PC-3 (cell line): ENCODE results near the gene INTS1. TPM values are rescaled to one million over a fixed set of nuclear protein-coding genes. Genes with fewer than 3 reads are reported as not detected.

Experiments
- ATAC-seq: fragments of 200-7000 bp; cut with Tn5 transposase; 2 replicates; pipeline ENCODE4 v1.9.1; 2020; ENCODE audit warnings: mild to moderate bottlenecking, moderate library complexity
- Bru-seq: library from RNA; stranded (reverse); fragments of 400-500 nt; gene quantifications from one replicate; lab custom pipeline; 2021; lab: Mats Ljungman, UMichigan
- BruChase-seq, 2 experiments: library from RNA; stranded (reverse); fragments of 400-500 nt; gene quantifications; one replicate each; lab custom pipeline; 2021; lab: Mats Ljungman, UMichigan
- BruUV-seq: library from RNA; stranded (reverse); fragments of 400-500 nt; replicated peaks from 2 replicates; lab custom pipeline; 2021; lab: Mats Ljungman, UMichigan
- CTCF ChIA-PET: fragments of 300-600 bp; sonication (Branson Sonifier 250); formaldehyde crosslinking; loops from one replicate; lab custom pipeline; 2022; ENCODE audit warnings: antibody characterized with exemption; lab: Charles Lee
- POLR2A ChIA-PET: fragments of 300-600 bp; sonication (Branson Sonifier 250); formaldehyde crosslinking; loops from one replicate; lab custom pipeline; 2022; ENCODE audit warnings: antibody characterized with exemption; ENCODE audit not compliant: unreplicated experiment; lab: Charles Lee
- DNase-seq: peaks from one replicate; pipeline ENCODE4 v3.0.0-alpha.2; 2015
- H2AFZ ChIP-seq: fragments of 300-600 bp; sonication (generic); 2 replicates; pipeline ENCODE4 v1.6.0; 2016; ENCODE audit warnings: antibody characterized with exemption, low read length
- H3F3A ChIP-seq: fragments of 300-600 bp; sonication (generic); one replicate; pipeline ENCODE4 v1.6.0; 2017; ENCODE audit warnings: antibody characterized with exemption, low read length, control low read depth, mild to moderate bottlenecking; ENCODE audit not compliant: unreplicated experiment
- H3K27ac ChIP-seq: fragments of 300-600 bp; sonication (generic); 2 replicates; pipeline ENCODE4 v1.5.1; 2016; ENCODE audit warnings: mild to moderate bottlenecking, low read length
- H3K27me3 ChIP-seq: fragments of 300-600 bp; sonication (generic); 2 replicates; pipeline ENCODE4 v1.6.1; 2016; ENCODE audit warnings: low read length, mixed read lengths
- H3K36me3 ChIP-seq: fragments of 300-600 bp; sonication (generic); 2 replicates; pipeline ENCODE4 v1.6.1; 2016; ENCODE audit warnings: low read depth, mixed run types, low read length, mixed read lengths
- H3K4me1 ChIP-seq: fragments of 300-600 bp; sonication (generic); 2 replicates; pipeline ENCODE4 v1.5.1; 2016; ENCODE audit warnings: low read length; ENCODE audit not compliant: insufficient read depth
- H3K4me2 ChIP-seq: fragments of 300-600 bp; sonication (generic); 2 replicates; pipeline ENCODE4 v1.6.0; 2016; ENCODE audit warnings: low read length
- H3K4me3 ChIP-seq: fragments of 300-600 bp; sonication (generic); 2 replicates; pipeline ENCODE4 v1.5.1; 2016; ENCODE audit warnings: mild to moderate bottlenecking, low read length, mixed read lengths
- H3K79me2 ChIP-seq: fragments of 300-600 bp; sonication (generic); 2 replicates; pipeline ENCODE4 v1.6.1; 2017; ENCODE audit warnings: low read length, mixed read lengths
- H3K9ac ChIP-seq: fragments of 300-600 bp; sonication (generic); 2 replicates; pipeline ENCODE4 v1.6.0; 2016; ENCODE audit warnings: mild to moderate bottlenecking, low read length
- H3K9me2 ChIP-seq: fragments of 300-600 bp; sonication (generic); replicated peaks from 2 replicates; pipeline ENCODE4 v1.6.1; 2016; ENCODE audit warnings: mixed run types, low read length, mixed read lengths
- H3K9me3 ChIP-seq: fragments of 300-600 bp; sonication (generic); 2 replicates; pipeline ENCODE4 v1.6.1; 2016; ENCODE audit warnings: low read length, mixed read lengths
- H4K20me1 ChIP-seq: fragments of 300-600 bp; sonication (generic); 2 replicates; pipeline ENCODE4 v1.6.1; 2016; ENCODE audit warnings: low read length, mixed read lengths
- CTCF ChIP-seq: fragments of 300-600 bp; sonication (generic); conservative IDR thresholded peaks from 2 replicates; pipeline ENCODE4 v1.5.1; 2017; ENCODE audit warnings: antibody characterized with exemption, low read depth, mild to moderate bottlenecking, low read length
- EZH2 ChIP-seq: fragments of 300-600 bp; sonication (generic); IDR thresholded peaks from one replicate; pipeline ENCODE4 v1.6.1; 2017; ENCODE audit warnings: antibody characterized with exemption, mild to moderate bottlenecking, low read length; ENCODE audit not compliant: unreplicated experiment
- EZH2phosphoT487 ChIP-seq: fragments of 300-600 bp; sonication (generic); IDR thresholded peaks from 2 replicates; pipeline ENCODE4 v1.6.1; 2018; ENCODE audit warnings: mild to moderate bottlenecking, antibody characterized with exemption, low read length, borderline replicate concordance
- intact Hi-C: fragments of 100-400 bp; cut with micrococcal nuclease; formaldehyde crosslinking; loops from 2 replicates; pipeline ENCODE4 v1.9.0; 2023
- long read RNA-seq: library from polyadenylated mRNA; unstranded; transcript quantifications from one replicate; pipeline ENCODE4 v2.0.0, GENCODE V29; 2021; ENCODE audit not compliant: unreplicated experiment
- total RNA-seq: library from RNA; depleted of rRNA; stranded (reverse); fragments of >200 nt; gene quantifications from 2 replicates; pipeline ENCODE4 v1.2.3, GENCODE V29; 2014; rRNA removed

INTS1 gene
- 62.9 and 92.6 TPM in 2 replicates for total RNA-seq
- Bru-seq, nascent RNA: percentile 69 among the genes with signal in this experiment
- BruChase-seq, experiment 1, labeled RNA remaining after a 6-hour chase: percentile 79 among the genes with signal in this experiment
- percentile 77 among the genes with signal in this experiment for BruChase-seq, experiment 2, labeled RNA remaining after a 2-hour chase
- long read RNA-seq, full-length matches to known transcripts: 8 of 225 reads
- long read RNA-seq, partial matches to known transcripts: 182 of 225 reads
- long read RNA-seq, other reads (novel, unspliced or antisense): 35 of 225 reads

GRCh38 chr7:1503816-1504775 is at the start of gene INTS1:
Gene INTS1, minus strand, starts transcription at chr7:1504389. Its CDS starts 429 bp downstream, at chr7:1503960.
- H3K9ac ChIP-seq: peak within 1 kb of the TSS; percentile 91
- CTCF ChIA-PET: no interaction called here
- no peaks in the 10 kb centered on the region for H3K9me3 ChIP-seq
- H3K4me3 ChIP-seq: peak within 1 kb of the TSS; percentile 97
- ATAC-seq (peak; percentile 93), DNase-seq (peak; percentile 95)
- peaks cover 34% of the 10 kb centered on the region for H3K79me2 ChIP-seq
- no peaks in the 10 kb centered on the region for H3F3A ChIP-seq
- peaks cover 16% of the 10 kb centered on the region for H3K4me1 ChIP-seq
- no peaks in the 10 kb centered on the region for H3K9me2 ChIP-seq
- POLR2A ChIA-PET: no interaction called here
- H2AFZ ChIP-seq: peak within 1 kb of the TSS; percentile 57; the same call in 1 of the 2 replicates
- H3K36me3 ChIP-seq: peaks cover 12% of the 10 kb centered on the region
- peak within 1 kb of the TSS; percentile 92 for H3K4me2 ChIP-seq
- H4K20me1 ChIP-seq: no peaks in the 10 kb centered on the region
- intact Hi-C loops: loop anchor here (1.0 kb wide), 1 partner anchor 63 kb away; no protein-coding TSS in a partner anchor
- TF ChIP-seq CTCF: peak; percentile 78
- TF ChIP-seq EZH2: no peak
- TF ChIP-seq EZH2phosphoT487: peak; percentile 79
- peak within 1 kb of the TSS; percentile 20; the same call in 1 of the 2 replicates for H3K27ac ChIP-seq
- BruUV-seq: no TSS peak
- H3K27me3 ChIP-seq: no peaks in the 10 kb centered on the region

- no peaks in the 10 kb centered on the region for H4K20me1 ChIP-seq
- peak overlapping the region; percentile 94 for H3K4me2 ChIP-seq
- BruUV-seq: no TSS peak
- ATAC-seq (no peak), DNase-seq (no peak)
- H3K4me3 ChIP-seq: peak overlapping the region; percentile 78
- intact Hi-C loops: no loop called here
- no peaks in the 10 kb centered on the region for H3K36me3 ChIP-seq
- TF ChIP-seq EZH2: no peak
- no peak for TF ChIP-seq EZH2phosphoT487
- TF ChIP-seq CTCF: no peak
- no peak overlapping the region for H3K9ac ChIP-seq
- H3K27ac ChIP-seq: no peak overlapping the region
- no peaks in the 10 kb centered on the region for H3K9me3 ChIP-seq
- CTCF ChIA-PET: no interaction called here
- H3F3A ChIP-seq: no peaks in the 10 kb centered on the region
- H3K79me2 ChIP-seq: peaks cover 20% of the 10 kb centered on the region
- H3K4me1 ChIP-seq: peaks cover 30% of the 10 kb centered on the region
- no peak overlapping the region for H2AFZ ChIP-seq
- POLR2A ChIA-PET: no interaction called here
- H3K27me3 ChIP-seq: no peaks in the 10 kb centered on the region
- H3K9me2 ChIP-seq: no peaks in the 10 kb centered on the region
Measured at GRCh38 chr7:1553512-1554210, 49.5 kb upstream of the INTS1 start.
